ENCODE data around the gene ZNF213.

Gene ZNF213, protein sequence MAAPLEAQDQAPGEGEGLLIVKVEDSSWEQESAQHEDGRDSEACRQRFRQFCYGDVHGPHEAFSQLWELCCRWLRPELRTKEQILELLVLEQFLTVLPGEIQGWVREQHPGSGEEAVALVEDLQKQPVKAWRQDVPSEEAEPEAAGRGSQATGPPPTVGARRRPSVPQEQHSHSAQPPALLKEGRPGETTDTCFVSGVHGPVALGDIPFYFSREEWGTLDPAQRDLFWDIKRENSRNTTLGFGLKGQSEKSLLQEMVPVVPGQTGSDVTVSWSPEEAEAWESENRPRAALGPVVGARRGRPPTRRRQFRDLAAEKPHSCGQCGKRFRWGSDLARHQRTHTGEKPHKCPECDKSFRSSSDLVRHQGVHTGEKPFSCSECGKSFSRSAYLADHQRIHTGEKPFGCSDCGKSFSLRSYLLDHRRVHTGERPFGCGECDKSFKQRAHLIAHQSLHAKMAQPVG

DNA sequence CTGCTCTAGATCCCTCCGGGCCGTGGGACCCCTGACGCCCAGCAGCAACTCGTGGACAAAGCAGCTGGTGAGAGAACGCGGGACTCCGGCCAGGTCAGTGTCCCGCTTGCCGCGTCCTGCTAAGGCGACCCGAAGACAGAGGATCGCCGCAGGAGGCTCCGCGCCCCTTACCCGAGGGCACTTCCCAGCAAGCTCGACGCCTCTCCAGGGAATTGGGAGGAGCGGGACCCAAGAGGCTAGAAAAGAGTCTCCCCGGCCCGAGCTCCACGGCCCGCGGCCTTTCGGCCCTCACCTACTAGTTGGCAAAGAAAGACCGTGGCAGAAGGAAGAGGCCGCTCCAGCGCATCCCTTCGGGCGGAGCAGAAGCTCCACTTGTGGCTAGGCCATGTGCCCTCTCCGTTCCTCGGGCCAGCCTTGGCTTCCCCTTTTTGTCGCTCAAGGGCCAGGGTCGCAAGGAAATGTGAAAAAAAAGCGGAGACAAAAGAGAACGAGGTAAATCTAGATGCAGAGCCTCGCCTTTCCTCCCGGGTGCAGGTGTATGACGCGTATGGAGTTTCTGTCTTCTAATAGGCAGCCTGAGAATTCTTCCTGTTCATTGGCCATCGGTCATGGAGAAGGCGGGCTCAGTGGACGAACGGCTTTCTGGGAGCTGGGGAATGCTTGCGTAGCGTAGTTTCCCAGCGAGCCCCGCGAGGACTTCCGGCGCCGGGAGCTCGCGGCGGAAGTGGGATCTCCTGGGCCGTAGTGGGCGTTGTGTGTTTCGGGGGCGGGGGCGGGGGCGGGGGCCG, at the start of gene ZNF213:
TSS of gene ZNF213 (plus strand) at position 692 of the 788 bp plus-strand sequence. CDS start 2,252 bp downstream, outside the sequence.
- peak; percentile 83 for FAIRE-seq

DNA sequence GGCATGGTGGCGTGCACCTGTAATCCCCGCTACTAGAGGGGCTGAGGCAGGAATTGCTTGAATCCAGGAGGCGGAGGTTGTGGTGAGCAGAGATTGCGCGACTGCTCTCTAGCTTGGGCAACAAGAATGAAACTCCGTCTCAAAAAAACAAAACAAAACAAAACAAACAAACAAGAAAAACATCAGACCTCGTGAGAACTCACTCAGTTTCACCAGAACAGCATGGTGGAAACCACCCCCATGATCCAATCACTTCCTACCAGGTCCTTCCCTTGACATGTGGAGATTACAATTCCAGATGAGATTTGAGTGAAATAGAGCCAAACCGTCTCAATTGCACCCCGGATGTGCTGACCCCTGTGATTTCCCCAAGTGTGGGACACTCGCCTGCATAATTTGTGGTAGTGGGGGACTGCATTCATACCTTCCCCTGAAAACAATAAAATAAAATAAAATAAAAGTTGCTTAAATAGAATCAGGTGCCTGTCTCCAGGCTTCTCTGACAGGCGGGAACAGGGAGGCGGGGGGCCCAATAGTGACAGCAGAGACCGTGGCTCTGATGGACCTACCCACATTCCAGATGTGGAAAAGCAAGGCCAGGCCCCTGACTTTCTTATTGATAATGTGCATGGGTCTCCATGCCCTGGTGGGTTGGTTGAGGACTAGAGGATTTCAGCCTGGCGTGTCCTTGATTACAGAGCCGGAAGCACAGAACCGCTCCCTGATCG, 48.8 kb upstream of the ZNF213 start:
- FAIRE-seq, result no peak

DNA sequence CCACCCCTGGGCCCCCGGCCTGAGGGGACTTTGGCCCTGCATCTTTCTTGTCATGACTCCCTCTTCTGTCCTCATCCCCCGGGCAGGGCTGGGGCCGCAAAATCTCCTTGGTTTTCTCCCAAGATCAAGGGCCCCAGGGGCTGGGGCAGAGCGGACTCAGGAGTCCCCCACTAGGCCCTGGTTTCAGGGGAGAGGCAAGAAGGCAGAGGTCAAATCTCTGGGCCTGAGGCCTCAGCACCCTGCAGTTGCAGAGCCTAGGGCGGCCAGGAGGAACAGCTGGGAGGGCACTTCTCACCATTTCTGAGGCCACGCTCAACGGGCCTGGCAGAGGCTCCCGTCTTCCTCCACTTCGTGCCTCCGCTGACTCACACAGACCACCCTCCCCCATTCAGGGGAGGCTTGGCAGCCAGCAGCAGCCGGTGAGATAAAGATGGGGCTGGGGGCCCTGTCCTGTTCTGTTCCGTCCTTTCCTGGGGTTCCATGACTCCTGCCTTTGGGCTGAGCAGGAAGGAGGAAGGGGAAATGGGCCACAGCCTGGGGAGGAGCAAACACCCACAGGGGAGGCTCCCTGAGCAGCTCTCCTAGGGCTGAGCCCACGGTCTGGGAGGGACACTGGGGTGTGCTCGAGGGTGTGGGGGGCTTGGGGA, 48.1 kb upstream of the ZNF213 start:
- no peak for FAIRE-seq

DNA sequence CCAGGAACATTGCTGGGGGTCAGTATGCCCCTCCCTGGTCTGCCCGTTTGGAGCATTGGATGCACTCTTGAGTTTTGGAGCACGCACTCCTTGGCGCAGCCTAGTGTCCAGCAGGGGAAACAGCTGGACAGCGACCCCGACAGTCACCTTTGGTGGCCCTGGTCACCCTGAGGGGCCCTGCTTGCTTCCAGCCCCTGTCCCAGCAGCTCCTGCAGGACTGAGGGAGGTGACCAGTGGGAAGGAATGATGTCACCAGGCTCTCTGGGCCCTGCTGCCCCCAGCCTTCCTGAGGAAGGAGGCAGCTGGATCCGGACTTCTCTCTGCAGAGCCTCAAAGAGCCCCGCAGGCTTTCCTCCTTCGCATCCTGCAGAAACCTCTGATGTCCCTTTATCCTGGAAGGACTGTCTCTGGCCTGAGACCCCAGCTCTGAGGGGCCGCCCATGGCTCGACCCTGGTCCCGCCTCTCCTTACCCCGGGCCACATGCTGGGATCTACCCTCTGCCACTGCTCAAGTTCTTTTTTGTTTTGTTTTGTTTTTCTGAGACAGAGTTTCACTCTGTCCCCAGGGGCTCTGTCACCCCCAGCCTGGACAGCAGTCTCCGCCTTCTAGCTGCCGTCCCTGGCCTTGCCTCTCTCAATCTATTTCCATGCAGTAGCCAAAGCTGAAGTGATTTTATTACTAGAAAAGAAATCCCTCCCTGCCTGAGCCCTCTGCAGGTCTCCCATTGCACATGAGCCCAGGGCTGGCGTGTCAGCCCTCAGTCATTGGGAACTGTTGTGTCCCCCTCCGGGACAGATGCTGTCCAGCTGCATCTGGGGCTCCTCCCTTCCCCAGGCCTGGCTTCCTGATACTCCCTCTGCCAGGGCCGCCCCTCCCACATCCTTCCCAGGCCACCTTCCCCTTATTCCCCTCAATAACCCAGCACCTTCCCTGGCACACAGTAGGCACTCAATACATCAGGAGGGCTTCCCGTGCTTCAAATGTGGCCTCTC, 47.3 kb upstream of the ZNF213 start:
- FAIRE-seq, result no peak

DNA sequence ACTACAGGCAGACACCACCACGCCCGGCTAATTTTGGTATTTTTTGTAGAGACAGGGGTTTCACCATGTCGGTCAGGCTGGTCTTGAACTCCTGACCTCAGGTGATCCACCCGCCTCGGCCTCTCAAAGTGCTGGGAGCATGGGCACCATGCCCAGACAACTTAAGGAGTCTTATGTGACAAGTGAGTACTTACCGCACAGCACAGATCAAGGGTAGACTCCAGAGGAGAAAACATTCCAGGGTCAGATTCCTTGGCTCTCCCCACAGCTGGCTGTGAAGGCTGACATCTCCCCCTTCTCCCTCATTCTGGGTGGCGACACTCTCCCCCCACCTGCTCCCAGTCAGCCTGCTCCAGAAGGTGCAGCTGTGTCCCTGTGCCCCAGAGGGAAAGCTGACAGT, 46.4 kb upstream of the ZNF213 start:
- FAIRE-seq, result no peak

DNA sequence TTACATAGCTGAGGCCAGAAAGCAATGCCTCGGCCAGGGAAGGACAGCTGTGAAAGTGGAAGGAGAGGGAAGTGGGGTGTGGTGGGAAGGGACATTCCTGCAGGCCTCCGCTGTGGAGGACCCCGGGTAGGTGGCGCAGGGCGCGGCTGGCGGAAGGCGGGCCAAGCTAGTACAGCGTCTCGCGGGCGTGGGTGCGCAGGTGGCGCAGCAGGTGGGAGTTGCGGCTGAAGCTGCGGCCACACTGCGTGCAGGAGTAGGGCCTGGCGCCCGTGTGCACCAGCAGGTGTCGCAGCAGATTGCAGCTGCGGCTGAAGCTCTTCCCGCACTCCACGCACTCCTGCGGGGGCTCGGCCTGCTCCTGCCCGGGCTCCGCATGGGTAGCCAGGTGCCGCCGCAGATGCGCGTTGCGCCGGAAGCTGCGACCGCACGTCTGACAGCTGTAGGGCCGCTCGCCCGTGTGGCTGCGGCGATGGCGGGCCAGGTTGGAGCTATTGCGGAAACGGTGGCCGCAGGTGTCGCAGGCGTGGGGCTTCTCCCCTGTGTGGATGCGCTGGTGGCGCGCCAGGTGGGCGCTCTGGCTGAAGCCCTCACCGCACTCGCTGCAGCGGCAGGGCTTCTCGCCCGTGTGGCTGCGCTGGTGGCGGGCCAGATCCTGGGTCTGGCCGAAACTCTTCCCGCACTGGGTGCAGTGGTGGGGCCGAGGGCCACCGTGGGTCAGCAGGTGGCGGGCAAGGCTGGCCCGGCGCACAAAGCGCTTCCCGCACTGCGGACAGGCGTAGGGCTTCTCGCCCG, 45.7 kb upstream of the ZNF213 start:
- FAIRE-seq, result no peak

DNA sequence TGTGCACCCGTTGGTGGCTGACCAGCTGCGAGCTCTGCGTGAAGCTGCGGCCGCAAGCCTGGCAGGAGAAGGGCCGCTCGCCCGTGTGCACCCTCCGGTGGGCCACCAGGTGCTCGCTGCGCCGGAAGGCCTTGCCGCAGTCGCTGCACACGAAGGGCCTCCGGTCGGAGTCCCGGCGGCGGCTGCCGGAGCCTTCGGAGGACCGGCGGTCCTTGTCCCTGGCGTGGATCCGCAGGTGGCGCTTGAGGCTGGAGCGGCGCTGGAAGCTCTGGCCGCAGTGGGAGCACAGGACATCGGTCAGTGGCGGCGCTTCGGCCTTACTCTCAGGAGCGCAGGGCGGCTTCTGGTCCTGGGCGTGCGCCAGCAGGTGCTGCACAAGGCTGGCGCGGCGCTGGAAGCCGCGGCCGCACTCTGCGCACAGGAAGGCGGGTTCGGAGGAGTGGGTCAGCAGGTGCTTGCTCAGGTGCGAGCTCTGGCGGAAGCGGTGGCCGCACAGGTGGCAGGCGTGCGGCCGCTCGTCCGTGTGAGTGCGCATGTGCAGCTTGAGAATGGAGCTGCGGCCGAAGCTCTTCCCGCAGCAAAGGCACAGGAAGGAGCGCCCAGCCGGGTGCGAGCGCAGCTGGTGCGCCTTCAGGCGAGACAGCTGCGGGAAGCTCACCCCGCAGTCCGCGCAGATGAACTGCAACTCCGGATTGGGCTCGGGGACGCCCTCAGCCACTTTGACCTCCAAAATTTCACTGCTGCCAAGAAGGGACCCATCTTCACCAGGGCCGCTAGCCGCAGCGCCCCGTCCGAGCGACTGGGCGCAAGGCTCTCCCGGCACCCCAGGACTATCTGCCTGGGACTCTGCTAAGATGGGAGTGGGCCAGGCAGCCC, 44.9 kb upstream of the ZNF213 start:
- FAIRE-seq, result no peak

DNA sequence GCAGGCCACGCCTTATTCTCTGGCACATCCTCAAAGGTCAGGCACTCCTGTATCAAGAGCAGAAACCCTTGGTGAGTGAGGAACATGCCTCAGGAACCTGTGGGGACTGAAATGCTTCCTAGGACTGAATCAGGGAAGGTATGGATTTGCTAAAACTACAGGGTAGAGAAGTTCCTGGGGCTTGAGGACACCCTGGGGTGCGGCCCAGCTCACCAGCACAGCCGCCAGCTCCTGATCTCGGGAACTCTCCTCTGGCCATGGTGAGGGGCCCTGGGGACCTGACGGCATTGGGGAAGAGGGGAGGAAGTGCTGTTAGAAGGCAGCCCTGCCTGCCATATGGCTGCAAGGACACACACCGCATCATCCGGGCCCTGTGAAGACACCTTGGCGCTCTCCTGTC, 43.3 kb upstream of the ZNF213 start:
- FAIRE-seq, result no peak

DNA sequence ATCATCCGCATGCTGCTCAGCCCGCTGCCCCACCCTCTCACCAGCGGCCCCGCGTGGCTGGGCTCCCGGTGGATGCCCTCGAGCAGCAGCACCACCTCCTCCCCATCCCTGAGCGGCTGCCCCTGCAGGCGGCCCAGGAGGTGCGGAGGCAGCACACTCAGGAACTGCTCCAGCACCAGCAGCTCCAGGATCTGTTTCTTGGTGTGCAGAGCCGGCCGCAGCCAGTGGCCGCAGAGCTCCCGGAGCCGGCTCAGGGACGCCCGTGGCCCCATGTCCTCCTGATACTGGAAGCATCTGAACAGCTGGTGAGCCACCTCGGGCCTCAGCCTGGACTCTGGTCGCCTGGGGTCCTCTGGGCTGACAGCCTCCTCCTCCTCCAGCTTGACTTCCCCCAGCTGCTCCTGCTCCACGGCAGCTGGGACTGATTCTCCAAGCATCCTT, 42.3 kb upstream of the ZNF213 start:
- FAIRE-seq, result no peak

DNA sequence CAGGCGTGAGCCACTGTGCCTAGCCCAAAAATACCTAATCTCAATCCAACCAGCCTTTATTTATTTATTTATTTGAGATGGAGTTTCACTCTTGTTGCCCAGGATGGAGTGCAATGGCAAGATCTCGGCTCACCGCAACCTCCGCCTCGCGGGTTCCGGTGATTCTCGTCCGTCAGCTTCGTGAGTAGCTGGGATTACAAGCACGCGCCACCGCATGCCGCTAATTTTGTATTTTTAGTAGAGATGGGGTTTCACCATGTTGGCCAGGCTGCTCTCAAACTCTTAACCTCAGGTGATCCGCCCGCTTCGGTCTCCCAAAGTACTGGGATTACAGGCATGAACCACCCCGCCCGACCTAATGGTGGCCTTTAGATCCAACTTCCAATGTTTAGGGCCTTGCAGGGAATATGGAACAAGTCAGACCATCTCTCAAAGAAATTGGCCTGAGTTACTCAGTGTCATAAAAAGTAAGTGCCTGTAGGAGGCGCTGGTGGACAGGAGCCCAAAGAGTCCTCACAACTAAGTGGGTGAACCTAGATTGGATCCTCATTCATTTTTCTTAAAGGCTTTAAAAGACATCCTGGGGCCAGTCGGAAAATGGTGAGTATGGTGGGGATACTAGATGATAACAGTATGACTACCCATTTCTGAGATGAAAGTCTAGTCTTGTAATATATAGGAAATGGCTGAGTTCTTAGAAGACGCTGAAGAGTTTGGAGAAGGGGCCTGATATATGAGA, 40.4 kb upstream of the ZNF213 start:
- no peak for FAIRE-seq

DNA sequence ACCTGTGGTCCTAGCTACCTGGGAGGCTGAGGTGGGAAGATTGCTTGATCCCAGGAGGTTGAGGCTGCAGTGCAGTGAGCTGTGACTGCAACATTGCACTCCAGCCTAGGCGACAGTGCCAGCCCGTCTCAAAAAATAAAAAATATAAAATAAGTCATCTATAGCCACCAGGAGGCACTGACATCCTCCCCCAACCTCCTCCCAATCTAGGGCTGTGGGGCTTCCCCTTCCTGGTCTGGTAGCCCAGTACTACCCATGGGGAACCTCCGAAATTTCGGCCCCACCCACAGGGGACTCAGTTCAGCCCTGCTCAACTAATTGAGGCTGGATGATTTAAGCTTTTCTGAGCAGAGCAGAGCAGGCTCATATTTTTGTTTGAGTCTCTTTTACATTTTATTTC, 39.0 kb upstream of the ZNF213 start:
- FAIRE-seq, result no peak

DNA sequence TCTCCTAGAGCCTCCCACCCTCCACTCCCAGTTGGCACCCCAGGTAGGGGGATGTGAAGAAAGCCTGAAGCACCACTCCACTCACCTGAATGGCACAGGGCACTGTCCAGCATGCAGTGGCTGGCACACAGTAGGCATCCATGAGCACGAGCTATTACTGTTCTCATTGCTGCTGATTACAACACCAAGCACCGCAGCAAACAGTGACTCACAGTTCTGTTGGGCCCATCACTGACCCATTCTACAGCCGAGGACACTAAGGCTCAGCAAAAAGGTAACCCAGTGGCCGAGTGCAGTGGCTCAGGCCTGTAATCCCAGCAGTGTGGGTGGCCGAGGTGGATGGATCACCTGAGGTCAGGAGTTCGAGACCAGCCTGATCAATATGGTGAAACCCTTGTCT, 38.5 kb upstream of the ZNF213 start:
- no peak for FAIRE-seq

DNA sequence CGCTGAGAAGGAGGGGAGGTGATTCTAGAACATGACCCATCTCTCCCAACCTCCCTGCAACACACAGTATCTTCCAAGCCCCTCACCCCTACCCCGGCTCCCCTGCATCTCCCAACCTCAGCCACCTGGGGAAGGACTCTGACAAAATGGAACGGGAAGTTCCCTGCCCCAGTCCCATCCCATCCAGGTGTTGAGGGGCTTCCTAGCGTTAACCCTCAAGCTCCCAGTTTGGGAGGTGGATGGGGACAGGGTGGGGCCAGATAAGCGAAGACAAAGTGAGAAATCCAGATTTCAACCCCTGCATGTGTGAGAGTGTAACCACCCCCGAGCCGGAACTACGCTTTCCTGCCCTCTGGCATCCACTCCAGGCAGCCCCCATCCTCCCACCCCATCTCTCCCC, 37.6 kb upstream of the ZNF213 start:
- FAIRE-seq, result no peak

DNA sequence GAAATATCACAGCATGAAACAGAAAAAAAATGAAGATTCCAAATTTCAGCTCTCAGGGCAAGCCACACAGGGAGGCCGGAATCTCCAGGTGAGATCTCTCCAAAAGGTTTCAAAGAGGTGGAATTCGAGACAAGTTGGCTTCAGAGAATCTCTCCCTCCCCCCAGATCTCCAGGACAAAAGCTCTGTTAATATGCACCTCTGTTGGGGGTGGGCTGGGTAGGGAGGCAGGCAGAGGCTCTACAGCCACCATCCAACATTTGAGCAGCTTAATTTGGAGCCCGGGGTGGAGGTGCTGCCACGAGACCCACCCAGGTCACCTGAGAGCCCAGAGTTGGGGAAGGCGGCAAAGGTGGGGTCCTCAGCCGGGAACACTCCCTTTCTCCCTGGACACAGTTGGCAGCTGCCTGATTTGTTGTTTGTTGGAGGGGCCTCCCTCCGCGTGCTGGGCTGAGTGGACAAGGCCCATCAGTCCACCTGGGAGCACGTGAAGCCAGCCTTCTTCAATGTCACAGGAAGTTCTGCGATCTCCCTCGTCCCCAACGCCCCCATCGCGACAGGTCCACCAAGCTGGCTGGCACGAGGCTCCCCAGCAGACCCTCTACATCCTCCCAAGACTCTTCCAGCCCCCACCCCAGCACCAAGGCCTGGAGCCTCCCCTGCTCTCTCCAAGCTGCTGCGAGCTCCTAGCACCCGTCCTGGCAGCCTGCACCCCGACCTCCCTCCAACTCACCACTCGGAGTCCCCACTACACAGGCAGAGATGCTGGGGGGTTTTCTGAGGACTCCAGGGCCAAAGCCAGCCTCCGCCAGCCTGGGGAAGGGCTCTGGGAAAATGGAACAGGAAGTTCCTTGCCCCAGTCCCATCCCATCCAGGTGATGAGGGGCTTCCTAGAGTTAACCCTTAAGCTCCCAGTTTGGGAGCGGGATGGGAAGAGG, 36.1 kb upstream of the ZNF213 start, which contains the start of gene ZSCAN10:
TSS of gene ZSCAN10 (minus strand) at position 836 of the 936 bp plus-strand sequence. CDS start 6,357 bp downstream, outside the sequence.
- FAIRE-seq, result no peak

DNA sequence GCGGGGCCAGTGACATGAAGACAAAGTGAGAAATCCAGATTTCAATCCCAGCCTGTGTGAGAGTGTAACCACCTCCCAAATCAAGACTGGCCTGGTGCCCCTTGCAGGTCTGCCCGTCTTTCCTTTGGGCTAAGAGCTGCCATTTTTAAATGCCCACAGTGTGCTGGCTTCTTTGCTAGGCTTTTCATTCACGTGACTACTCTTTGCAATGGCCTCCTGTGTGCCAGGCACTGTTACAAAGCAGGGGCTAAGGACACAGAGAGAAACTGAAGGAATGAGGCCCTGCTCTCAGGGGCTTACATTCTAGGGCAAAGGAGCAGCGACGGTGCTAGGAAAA, 35.5 kb upstream of the ZNF213 start:
- FAIRE-seq, result no peak

DNA sequence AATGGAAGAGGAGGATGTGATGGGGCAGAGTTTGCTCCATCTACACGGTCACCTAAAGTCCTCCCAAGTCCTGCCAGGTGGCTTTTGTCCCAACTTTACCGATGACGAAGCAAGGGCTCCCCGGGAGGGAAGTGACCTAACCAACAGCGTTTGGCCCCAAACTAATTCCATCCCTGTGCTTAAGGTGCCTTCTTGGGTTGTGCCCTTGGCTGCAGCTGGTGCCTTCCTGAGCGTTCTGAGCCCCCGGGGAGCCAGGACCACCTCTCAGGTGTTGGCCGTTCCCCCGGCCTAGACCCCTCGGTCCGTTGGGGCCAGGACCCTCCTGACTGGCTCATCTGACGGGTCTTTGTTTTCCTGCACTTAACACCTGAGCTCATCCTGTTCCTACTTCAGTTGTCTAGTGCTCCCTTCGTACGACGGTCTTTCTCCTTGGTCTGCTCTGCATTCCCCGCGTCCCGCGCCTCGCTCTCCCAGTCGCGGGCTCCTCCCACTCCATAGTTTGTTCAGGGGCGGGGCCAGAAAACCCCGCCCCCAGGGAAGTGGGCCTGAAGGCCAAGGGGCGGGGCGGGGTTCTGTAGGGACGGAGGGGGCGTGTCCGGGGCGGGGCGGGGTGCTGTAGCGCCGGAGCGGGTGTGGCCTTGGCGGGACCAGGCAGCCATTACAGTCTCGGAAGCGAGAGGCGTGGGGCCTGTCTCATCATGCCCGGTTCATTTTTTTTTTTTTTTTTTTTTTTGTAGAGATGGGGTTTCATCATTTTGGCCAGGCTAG, 34.9 kb upstream of the ZNF213 start:
- FAIRE-seq, result no peak

All from TTC549 (cell line).